Measurements from ENCODE around the gene DBNDD1.
"Not testable (repeated sequence)": the region's sequence is repeated elsewhere in the genome, so short reads cannot be mapped to it uniquely, and the experiment has no call there.

GRCh38 chr16:89994721-89995474 lies 24.4 kb downstream of the DBNDD1 start:
- TF ChIP-seq RELA (CRISPR knock-in tag; IDR thresholded peaks at IDR 0.05; ENCODE audit: borderline replicate concordance); CBFB (CRISPR knock-in tag; IDR thresholded peaks at IDR 0.05; ENCODE audit: low read depth); CTCF (IDR thresholded peaks at IDR 0.05); ZNF423 (CRISPR knock-in tag; IDR thresholded peaks at IDR 0.05); CREB1 (CRISPR knock-in tag; IDR thresholded peaks at IDR 0.05); ETV6 (CRISPR knock-in tag; IDR thresholded peaks at IDR 0.05); HMGXB4 (CRISPR knock-in tag; IDR thresholded peaks at IDR 0.05); HMGA2 (CRISPR knock-in tag; IDR thresholded peaks at IDR 0.05): not testable (repeated sequence)
- TF ChIP-seq, protein P1, sequence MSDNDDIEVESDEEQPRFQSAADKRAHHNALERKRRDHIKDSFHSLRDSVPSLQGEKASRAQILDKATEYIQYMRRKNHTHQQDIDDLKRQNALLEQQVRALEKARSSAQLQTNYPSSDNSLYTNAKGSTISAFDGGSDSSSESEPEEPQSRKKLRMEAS (CRISPR knock-in tag; IDR thresholded peaks at IDR 0.05) = not testable (repeated sequence)
- TF ChIP-seq, protein P2, sequence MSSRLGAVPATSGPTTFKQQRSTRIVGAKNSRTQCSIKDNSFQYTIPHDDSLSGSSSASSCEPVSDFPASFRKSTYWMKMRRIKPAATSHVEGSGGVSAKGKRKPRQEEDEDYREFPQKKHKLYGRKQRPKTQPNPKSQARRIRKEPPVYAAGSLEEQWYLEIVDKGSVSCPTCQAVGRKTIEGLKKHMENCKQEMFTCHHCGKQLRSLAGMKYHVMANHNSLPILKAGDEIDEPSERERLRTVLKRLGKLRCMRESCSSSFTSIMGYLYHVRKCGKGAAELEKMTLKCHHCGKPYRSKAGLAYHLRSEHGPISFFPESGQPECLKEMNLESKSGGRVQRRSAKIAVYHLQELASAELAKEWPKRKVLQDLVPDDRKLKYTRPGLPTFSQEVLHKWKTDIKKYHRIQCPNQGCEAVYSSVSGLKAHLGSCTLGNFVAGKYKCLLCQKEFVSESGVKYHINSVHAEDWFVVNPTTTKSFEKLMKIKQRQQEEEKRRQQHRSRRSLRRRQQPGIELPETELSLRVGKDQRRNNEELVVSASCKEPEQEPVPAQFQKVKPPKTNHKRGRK (CRISPR knock-in tag; IDR thresholded peaks at IDR 0.05; ENCODE audit: borderline replicate concordance) = not testable (repeated sequence)
- TF ChIP-seq, protein P3, sequence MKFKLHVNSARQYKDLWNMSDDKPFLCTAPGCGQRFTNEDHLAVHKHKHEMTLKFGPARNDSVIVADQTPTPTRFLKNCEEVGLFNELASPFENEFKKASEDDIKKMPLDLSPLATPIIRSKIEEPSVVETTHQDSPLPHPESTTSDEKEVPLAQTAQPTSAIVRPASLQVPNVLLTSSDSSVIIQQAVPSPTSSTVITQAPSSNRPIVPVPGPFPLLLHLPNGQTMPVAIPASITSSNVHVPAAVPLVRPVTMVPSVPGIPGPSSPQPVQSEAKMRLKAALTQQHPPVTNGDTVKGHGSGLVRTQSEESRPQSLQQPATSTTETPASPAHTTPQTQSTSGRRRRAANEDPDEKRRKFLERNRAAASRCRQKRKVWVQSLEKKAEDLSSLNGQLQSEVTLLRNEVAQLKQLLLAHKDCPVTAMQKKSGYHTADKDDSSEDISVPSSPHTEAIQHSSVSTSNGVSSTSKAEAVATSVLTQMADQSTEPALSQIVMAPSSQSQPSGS (CRISPR knock-in tag; IDR thresholded peaks at IDR 0.05; ENCODE audit: borderline replicate concordance, low read depth) = not testable (repeated sequence)
- TF ChIP-seq NFE2L1 (CRISPR knock-in tag; IDR thresholded peaks at IDR 0.05) = peak; percentile 99
- TF ChIP-seq JUN (CRISPR knock-in tag; IDR thresholded peaks at IDR 0.05) = peak; percentile 43; the same call in 1 of the 2 replicates
- TF ChIP-seq, protein P4, sequence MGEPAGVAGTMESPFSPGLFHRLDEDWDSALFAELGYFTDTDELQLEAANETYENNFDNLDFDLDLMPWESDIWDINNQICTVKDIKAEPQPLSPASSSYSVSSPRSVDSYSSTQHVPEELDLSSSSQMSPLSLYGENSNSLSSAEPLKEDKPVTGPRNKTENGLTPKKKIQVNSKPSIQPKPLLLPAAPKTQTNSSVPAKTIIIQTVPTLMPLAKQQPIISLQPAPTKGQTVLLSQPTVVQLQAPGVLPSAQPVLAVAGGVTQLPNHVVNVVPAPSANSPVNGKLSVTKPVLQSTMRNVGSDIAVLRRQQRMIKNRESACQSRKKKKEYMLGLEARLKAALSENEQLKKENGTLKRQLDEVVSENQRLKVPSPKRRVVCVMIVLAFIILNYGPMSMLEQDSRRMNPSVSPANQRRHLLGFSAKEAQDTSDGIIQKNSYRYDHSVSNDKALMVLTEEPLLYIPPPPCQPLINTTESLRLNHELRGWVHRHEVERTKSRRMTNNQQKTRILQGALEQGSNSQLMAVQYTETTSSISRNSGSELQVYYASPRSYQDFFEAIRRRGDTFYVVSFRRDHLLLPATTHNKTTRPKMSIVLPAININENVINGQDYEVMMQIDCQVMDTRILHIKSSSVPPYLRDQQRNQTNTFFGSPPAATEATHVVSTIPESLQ (CRISPR knock-in tag; IDR thresholded peaks at IDR 0.05) = not testable (repeated sequence)

Measured in WTC11 (cell line).